Right ventricle myocardium inferior (tissue), 1 donor: ENCODE data around the gene TNFRSF4. TPM values are rescaled to one million over a fixed set of nuclear protein-coding genes. Genes with fewer than 3 reads are reported as not detected.
A peak's percentile ranks its signal among the peaks of the same experiment; 100 is the strongest.
"Not testable (repeated sequence)": the region's sequence is repeated elsewhere in the genome, so short reads cannot be mapped to it uniquely, and the experiment has no call there.

Source experiments
- ATAC-seq: fragments of 200-7000 bp; cut with Tn5 transposase; one replicate; pipeline ENCODE4 v1.9.1; 2020; ENCODE audit warnings: mild to moderate bottlenecking, moderate library complexity
- DNase-seq: peaks from one replicate; pipeline ENCODE4 v3.0.0; 2021; ENCODE audit errors: missing footprints
- intact Hi-C: fragments of 100-400 bp; cut with DNase I; formaldehyde crosslinking; loops from one replicate; pipeline ENCODE4 v1.11.0; 2022
- total RNA-seq: library from RNA; stranded (reverse); fragmentation: NEBNext Ultra II Directional; extraction: Animal tissue kit (Norgen Biotek cat#: 25700); gene quantifications from one replicate; pipeline ENCODE4 v1.2.1, GENCODE V29; 2021
- donor health status: DM: no; HTN: yes; CAD: no; lungs with severe emphysema.

The TNFRSF4 gene
- total RNA-seq, 1 donor from 2014 or later, result 1.4 TPM

DNA sequence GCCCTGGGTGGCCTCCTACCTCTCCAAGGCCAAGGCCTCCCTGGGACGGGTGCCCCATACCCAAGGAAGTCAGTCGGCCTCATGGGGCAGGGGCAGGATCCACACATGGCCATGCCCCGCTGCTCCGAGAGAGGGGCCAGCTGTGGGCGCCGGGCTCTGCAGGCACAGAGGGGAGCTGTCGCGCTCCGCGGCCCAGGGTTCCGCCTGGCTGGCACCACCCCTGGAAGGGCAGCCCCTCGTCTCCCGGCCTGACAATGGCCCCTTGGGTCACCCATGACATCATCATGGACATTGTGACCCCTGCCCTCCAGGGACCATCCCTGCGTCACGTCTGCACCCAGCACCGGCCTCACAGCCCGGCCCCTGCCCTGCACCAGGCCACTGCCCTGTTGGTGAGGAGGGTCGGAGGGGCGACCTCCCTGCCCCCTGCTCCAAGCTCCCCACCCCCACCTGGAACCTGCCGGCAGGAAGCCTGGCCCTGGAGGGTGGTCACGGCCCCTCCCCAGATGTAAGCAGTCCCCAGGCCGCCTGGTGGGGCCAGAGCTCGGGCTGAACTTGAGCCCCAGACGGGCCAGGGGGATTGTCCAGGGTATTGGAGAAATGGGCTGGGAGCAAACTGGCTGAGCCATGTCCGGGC, 34.5 kb downstream of the TNFRSF4 start:
- intact Hi-C loops, result no loop called here
- ATAC-seq, result no peak
- DNase-seq, result peak; percentile 50

DNA sequence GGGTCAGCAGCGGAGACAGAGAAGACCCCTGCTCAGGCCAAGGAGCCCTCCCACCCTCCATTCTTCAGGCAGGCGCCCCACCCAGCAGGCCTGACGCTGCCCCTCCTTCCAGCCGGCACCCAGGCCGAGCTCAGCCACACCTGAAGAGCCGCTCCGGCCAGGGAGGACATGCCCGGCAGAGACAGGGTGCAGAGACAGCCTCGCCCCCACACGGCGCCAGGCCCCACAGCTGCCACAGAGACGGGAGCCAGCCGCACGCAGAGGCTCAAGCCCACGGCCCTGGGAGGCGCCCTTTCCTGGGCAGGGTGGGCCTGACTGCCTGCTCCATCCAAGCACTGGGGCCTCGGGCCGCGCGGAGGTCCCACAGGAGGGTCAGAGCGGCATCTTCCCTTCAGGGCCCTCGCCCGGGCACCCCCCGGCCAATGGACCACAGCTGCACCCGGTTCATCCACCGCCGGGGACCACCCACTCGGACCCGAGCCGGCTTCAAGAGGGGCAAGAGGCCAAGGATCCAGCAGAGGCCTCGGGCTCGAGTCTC, 35.1 kb downstream of the TNFRSF4 start:
- ATAC-seq (no peak), DNase-seq (peak; percentile 64)
- intact Hi-C loops, result no loop called here

DNA sequence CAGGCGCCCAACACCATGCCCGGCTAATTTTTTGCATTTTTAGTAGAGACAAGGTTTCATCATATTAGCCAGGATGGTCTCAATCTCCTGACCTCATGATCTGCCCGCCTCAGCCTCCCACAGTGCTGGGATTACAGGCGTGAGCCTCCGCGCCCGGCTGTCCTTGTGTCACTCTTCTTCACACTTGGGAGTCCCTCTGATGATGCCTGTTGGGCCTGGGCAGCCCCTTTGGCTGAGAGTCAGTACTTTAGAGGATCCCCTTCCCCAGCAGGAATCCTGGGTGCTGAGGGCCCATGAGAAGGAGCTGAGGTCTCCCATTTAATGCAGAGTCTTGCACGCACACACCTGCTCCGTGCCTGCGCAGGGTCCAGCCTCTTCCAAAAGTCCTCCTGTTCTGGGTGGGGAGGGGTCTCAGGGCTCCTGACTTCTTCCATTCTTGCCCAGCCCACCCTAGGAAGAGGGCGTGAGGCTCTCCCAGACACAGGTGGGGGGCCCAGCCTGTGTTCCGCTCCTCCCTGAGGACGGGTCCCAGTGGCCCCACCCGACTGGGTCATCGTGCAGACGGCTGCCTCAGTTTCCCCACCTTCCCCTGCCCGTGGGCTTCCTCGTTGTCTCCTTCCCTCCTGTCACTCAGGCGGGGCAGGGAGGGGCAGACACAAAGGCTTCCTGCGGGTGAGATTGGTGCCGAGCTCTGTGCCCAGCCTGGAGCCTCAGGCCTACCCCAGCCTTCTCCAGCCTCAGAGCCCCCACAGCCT, 36.3 kb downstream of the TNFRSF4 start:
- ATAC-seq, result no peak
- intact Hi-C loops, result no loop called here

DNA sequence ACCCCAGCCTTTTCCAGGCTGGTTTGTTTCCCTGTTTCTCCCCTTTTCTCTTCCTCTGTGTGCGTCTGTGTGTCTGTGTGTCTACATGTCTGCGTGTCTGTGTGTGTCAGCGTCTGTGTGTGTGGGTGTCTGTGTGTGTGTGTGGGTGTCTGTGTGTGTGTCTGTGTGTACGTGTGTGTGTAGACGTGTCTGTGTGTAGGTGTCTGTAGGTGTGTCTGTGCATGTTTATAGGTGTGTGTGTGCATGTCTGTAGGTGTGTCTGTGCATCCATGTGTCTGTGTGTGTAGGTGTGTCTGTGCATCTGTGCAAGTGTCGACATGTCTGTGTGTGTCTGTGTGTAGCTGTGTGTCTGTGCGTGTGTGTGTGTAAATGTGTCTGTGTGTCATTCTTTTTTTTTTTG, 37.0 kb downstream of the TNFRSF4 start:
- ATAC-seq, result no peak
- no peak for DNase-seq
- intact Hi-C loops, result no loop called here

More for the DNA sequence above, 36.3 kb downstream of the TNFRSF4 start:
- no peak for DNase-seq

DNA sequence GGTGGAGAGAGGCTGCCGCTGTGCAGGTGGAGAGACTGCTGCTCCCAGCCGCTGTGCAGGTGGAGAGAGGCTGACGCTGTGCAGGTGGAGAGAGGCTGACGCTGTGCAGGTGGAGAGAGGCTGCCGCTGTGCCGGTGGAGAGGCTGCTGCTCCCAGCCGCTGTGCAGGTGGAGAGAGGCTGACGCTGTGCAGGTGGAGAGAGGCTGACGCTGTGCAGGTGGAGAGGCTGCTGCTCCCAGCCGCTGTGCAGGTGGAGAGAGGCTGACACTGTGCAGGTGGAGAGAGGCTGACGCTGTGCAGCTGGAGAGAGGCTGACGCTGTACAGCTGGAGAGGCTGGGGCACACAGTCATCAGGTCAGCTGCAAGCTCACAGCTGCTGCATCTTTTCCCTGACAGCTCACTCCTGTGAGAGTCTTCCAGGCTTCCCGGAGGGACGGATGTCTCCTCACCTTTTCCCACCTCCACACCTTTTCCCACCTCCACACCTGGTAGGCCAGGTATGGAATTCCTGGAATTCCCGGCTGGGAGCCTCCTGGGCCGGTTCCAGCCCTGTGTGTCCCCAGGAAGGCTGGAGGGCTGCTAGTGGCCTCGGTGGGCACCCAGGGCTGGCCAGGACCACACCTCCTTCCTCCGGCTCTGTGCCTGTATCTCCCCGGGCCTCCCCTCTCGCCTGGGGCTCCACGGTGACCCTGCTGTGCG, 37.7 kb downstream of the TNFRSF4 start:
- intact Hi-C loops, DNase-seq, ATAC-seq: not testable (repeated sequence)

DNA sequence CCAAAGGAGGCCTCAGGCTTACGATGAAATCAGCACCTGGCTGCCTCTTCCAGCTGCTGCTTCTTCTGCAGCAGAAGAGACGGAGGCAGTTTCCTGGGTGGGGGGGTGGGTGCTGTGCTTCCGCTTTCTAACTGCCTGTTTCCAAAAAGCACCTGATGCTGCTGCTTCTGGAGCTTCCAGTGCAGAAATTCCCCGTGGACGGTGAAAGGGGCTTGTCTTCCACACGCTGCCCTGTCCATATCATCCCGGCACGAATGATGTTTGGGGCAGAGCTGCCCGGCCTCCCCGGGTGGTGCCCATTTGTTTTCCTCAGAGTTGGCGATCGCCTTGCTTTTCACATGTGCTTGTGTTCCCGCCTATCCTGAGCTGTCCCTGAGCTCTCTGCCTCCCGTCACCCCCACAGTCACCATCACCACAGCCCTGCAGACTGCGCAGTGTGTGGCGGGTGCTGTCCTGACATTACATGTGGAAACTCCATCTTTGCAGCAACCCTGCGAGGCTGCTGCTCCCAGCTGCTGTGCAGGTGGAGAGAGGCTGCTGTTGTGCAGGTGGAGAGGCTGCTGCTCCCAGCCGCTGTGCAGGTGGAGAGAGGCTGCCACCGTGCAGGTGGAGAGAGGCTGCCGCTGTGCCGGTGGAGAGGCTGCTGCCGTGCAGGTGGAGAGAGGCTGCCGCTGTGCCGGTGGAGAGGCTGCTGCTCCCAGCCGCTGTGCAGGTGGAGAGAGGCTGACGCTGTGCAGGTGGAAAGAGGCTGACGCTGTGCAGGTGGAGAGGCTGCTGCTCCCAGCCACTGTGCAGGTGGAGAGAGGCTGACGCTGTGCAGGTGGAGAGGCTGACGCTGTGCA, 38.5 kb downstream of the TNFRSF4 start:
- no peak for ATAC-seq
- no peak for DNase-seq
- intact Hi-C loops, result no loop called here

DNA sequence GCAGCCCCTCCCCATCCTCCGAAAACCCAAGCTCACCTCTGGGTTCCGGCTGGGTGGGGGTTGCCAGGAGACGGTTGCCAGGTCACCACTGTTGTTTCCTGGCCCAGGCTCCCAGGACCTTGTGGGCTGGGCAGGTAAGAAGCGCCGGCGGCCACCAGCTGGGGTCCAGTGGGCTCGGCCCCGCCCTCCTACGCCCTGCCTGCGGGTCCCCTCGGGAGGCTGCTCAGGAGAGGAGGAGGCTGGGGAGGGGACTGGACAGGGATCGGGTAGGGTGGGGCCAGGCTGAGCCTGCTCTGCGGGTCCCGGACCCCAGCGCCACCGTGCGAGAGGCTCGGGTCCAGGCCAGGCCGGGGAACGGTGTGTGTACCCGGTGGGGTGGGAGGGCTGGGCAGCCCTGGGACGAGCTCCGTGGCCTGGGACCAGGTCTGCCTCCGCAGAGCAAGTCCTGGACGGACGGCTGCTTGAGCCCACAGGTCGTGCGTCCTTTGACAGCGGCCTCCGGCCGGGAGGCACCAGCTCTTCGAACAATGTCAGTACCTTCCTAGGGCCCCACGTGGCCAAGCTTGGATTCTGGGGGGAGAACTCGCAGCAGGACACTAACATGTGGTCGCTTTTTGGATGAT, 40.0 kb downstream of the TNFRSF4 start, which contains the start of gene TTLL10:
Gene TTLL10, plus strand, starts transcription at position 88 of the 623 bp plus-strand sequence. CDS start 5,336 bp downstream, outside the sequence.
- intact Hi-C loops, result no loop called here
- no peak for DNase-seq
- no peak for ATAC-seq

DNA sequence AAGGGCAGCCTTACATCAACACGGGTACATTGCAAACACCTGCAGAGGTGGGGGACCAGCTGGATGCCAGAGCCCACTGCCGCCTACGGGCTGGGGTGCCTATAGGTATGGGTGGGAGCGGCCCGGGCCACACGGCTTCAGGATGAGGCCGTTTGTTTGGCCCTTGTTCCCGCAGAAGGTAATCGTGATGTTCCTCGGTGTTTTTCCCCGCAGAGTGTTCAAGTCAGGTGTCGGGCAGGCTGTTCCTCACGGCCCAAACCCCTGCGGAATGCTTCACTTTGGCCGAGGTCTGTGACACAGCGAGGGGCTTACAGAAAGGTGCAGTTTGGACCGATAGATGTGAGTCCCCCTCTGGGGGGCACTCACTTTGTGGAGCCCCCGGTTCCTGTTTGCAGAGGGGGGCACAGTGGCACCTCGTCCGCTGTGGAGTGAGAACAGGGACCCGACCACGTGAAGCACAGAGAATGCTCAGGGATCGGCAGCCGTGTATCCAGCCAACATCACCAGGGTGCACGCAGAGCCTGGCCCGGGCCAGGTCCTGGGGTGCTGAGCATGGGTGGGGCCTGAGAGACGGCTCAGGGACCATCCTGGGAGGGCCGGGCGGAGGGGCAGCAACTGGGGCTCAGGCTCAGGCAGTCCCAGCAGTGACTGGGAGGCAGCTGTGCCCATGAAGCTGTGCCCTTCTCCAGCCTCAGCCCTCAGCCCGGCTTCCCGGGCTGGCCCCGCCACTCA, 40.7 kb downstream of the TNFRSF4 start:
- DNase-seq (peak; percentile 27), ATAC-seq (no peak)
- intact Hi-C loops, result no loop called here

DNA sequence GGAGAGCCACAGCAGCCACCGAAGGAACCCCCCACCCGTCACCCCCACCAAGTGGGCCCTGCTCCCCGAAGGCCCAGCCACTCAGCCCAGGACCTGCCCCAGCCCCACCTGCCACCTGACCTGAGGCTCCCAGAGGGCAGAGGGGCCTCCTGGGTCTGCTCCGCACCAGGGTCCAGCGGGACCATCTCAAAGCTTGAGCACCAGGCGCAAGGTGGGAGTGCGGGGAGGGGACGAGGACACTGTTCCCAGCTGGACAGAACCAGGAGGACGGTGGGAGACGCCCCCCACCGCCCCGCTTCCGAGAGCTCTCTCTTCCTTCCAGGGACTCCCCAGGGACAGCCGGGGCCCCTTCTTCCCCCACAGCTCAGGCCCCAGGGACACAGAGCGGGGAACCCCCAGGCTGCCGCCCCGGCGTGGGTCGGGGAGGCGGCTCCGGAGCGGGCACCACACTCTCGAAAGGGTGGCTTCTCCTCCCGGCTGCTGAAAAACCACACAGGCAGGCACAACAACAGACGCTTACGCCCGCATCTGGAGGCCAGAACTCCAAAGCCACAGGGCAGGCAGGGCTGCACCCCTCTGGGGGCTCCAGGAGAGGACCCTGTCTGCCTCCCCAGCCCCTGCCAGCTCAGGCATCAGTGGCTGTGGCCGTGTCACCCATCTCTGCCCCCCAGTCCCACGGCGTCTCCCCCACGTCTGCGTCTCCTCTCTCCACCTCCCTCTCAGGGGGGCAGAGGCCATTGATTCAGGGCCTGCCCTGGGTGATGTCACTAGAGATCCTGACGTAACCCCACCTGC, 42.2 kb downstream of the TNFRSF4 start:
- intact Hi-C loops, result no loop called here
- no peak for ATAC-seq
- peak; percentile 43 for DNase-seq

DNA sequence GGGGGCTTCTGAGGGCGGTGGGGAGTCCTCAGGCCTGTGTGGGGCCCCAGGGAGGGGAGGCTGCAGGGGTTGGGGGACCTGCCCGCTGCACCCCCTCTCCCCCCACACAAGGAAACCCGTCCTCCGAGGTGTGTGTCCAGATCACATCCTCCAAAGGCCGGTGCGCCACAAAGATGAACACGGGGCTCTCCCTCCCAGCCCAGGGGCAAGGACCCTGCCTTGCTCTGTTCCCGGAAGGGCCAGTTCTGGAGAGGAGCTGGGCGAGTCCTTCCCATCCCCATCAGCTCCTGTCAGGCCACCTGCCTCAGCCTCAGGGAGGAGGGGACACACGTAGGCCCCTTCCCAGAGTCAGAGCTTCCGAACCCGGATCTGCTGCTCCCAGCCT, 42.8 kb downstream of the TNFRSF4 start:
- ATAC-seq (no peak), DNase-seq (peak; percentile 45)
- intact Hi-C loops, result no loop called here

DNA sequence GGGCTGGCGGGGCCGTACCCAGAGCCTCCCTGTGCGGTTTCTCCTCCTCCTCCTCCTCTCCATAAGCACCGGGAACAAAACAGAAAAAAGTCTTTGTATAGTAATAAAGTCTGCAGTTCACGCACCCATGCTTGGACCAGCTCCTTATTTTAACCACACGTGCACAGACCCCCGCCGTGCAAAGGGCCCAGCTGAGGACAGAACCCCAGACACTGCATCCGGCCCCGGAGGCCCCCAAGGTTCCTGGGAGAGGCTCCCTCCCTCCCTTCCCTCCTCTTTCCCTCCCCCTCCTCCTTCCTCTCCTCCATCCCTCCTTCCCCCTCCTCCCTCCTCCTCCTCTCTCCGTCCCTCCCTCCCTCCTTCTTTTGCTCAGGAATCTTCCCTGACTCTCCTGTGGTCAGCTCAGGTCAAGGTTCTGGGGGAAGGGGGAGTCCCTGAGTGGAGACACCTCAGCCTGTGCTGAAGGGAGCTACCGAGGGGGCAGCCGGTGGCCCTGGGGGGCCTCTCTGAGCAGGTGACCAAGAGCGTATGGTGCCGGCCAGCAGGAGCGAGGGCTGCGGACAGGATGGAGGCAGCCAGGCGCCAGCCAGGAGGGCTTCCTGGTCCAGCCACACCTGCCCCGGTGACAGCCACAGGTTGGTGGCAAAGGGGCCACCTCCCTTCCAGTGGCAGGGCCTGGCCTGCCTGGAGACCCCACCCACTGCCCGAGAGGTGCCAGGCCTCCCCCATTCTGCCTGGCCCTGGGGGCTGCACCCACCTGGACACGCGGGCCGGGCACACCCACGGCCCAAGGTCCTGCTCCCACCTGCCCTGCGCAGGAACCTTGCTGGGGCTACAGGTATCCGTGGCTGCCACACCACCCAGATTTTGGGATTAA, 43.5 kb downstream of the TNFRSF4 start:
- ATAC-seq (no peak), DNase-seq (peak; percentile 52)
- intact Hi-C loops, result no loop called here

DNA sequence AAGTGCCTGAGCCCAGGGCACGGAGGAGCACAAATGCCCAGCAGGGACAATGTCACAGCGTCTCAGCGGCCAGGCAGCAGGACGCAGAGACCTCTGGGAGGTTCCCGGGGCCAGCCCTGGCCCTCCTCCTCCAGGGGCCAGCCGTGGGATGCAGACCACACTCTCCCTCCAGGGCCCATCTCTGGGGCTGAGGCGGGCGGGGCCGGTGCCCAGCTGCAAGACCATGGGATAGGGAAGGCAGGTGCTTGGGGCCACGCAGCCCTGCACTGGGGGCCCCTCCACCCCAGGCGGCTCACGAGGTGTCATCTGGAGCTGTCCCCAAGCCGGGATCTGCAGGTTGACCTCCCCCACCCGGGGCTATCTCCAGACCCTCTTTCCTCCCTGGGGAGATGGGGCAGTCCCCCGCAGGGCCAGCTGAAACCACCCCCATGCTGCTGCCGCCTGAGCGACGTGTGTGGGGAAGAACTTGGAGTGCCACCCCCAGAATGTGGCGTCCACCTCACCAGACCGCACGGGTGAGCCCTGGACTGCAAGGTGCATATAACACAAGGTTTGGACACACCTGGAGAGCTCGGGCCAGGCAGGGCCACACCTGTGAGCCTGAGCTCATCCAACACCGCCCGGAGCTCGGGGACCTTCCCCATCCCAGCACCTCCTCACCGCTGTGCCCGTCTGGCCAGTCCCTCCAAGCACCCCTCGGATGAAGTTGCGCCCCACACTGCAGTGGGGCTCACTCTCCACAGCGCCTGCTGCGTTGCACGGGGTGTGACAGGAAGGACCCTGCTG, 44.3 kb downstream of the TNFRSF4 start:
- DNase-seq, result peak; percentile 59
- no peak for ATAC-seq
- intact Hi-C loops, result no loop called here

DNA sequence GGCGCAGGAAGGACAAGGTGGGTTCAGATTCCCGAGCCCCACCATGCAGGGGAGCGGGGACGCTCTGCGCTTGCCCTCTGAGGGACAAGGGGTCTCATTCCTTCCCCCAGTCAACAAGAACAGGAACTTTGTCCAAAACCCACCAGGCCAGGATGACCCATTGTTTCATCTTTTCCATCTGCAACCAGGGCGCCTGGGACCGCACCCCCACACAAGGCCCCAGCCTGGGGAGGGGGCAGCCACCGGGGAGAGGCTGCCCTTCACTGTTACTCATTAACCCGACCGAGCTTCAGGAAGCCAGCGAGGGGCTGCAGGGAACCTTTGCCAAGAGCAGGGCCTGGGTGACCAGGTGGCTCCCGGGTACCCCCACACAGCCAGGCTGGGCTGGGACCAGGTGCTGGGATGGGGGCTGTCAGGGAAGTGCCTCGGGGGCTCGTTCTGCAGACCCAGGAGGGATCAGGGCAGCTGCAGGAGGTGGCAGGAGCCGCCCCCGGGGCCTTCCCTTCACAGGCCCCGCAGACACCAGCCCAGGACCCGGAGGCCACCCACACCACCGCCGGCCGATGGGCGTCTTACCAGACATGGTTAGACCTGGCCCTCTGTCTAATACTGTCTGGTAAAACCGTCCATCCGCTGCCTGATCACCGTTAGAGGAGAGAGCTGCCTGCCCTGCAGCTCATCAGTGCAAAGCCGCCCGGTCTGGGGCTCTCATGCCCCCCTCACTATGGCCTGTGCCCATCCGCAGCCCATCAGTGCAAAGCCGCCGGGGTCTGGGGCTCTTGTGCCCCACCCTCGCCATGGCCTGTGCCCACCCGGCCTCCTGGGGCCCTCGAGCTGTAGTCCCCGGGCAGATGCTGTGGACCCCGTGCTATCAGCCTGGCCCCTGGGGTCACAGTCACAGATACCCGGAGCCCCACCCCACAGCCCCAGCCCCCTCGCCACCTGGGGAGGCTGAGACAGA, 45.2 kb downstream of the TNFRSF4 start:
- intact Hi-C loops, result no loop called here
- DNase-seq (peak; percentile 33), ATAC-seq (no peak)

DNA sequence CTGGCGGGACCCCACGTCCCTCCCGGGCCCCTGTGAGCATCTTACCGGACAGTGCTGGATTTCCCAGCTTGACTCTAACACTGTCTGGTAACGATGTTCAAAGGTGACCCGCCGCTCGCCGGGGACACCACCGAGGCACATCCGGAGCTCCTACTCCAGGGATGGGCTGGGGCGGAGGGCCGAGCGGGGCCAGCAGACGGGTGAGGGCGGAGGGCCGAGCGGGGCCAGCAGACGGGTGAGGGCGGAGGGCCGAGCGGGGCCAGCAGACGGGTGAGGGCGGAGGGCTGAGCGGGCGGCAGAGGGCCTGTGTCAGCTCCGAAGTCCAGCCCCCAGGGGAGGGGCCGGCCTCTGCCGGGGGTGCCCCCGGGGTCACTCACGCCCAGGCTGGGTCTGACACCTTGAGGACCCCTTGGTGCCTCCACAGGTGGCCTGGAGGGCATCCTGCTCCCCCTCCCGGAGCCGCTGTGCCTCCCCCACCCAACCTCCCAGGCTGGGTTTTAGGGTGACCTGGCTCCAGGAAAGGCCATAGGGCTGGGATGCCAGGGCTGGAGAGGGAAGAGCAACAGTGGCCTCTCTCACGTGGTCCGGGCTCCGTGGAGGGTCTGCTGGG, 46.0 kb downstream of the TNFRSF4 start:
- ATAC-seq (no peak), DNase-seq (peak; percentile 34)
- intact Hi-C loops, result no loop called here
